GM18520 (cell line): ENCODE data around the gene OPCML.

Source experiments
- ATAC-seq: cut with Tn5 transposase; IDR thresholded peaks from one replicate; pipeline ENCODE4 v1.9.1; 2021; ENCODE audit not compliant: unreplicated experiment

OPCML gene

GRCh38 chr11:132957881-132958280, 574.4 kb downstream of the OPCML start:
- no peak for ATAC-seq

GRCh38 chr11:132948252-132948651, 584.0 kb downstream of the OPCML start:
- ATAC-seq, result no peak

- ATAC-seq, result no peak
Measured at GRCh38 chr11:132944569-132944944, 587.7 kb downstream of the OPCML start.

- ATAC-seq, result no peak
Measured at GRCh38 chr11:132943706-132944568, 588.4 kb downstream of the OPCML start.

- ATAC-seq, result no peak
Measured at GRCh38 chr11:132943357-132943705, 589.0 kb downstream of the OPCML start.

- no peak for ATAC-seq
Measured at GRCh38 chr11:132942611-132943356, 589.5 kb downstream of the OPCML start.

- no peak for ATAC-seq
Measured at GRCh38 chr11:132941761-132942160, 590.5 kb downstream of the OPCML start.

- no peak for ATAC-seq
Measured at GRCh38 chr11:132941024-132941646, 591.2 kb downstream of the OPCML start.

- ATAC-seq, result no peak
Measured at GRCh38 chr11:132937016-132937415, 595.3 kb downstream of the OPCML start.

GRCh38 chr11:132935383-132935782, 596.9 kb downstream of the OPCML start:
- ATAC-seq, result no peak

- ATAC-seq, result no peak
Measured at GRCh38 chr11:132933703-132934102, 598.6 kb downstream of the OPCML start.

GRCh38 chr11:132925825-132926469, 606.4 kb downstream of the OPCML start:
- ATAC-seq, result no peak

- no peak for ATAC-seq
Measured at GRCh38 chr11:132921597-132921996, 610.7 kb downstream of the OPCML start.

- no peak for ATAC-seq
Measured at GRCh38 chr11:132920451-132921096, 611.7 kb downstream of the OPCML start.

GRCh38 chr11:132914600-132914999, 617.7 kb downstream of the OPCML start:
- no peak for ATAC-seq

GRCh38 chr11:132913886-132914285, 618.4 kb downstream of the OPCML start:
- ATAC-seq, result no peak

- ATAC-seq, result no peak
Measured at GRCh38 chr11:132913295-132913694, 619.0 kb downstream of the OPCML start.

- no peak for ATAC-seq
Measured at GRCh38 chr11:132911186-132911585, 621.1 kb downstream of the OPCML start.

GRCh38 chr11:132910011-132910760, 622.1 kb downstream of the OPCML start:
- ATAC-seq, result no peak

GRCh38 chr11:132909021-132909606, 623.2 kb downstream of the OPCML start:
- no peak for ATAC-seq
